SK-N-SH treated with all-trans-retinoic acid at 6 μM for 48 hours (cell line): ENCODE measurements around the gene CEMIP2.

Experiments used
- ARNTL ChIP-seq: fragments of 450-650 bp; formaldehyde crosslinking; IDR thresholded peaks from 2 replicates; pipeline ENCODE4 v1.5.0; 2020; ENCODE audit warnings: low read depth, mild to moderate bottlenecking, moderate library complexity, borderline replicate concordance
- BACH2 ChIP-seq: fragments of 250-450 bp; sonication (Bioruptor Pico); IDR thresholded peaks from 2 replicates; pipeline ENCODE4 v1.9.0; 2021; ENCODE audit warnings: mild to moderate bottlenecking, borderline replicate concordance
- OSR1 ChIP-seq: fragments of 250-450 bp; sonication (Bioruptor Pico); IDR thresholded peaks from 2 replicates; pipeline ENCODE4 v1.8.0; 2022; ENCODE audit warnings: moderate library complexity, mild to moderate bottlenecking, inconsistent platforms
- PATZ1 ChIP-seq: fragments of 250-450 bp; sonication (Bioruptor Pico); IDR thresholded peaks from 2 replicates; pipeline ENCODE4 v1.8.0; 2020; ENCODE audit warnings: mild to moderate bottlenecking, moderate library complexity, borderline replicate concordance
- POU6F1 ChIP-seq: fragments of 250-450 bp; sonication (Bioruptor Pico); IDR thresholded peaks from 2 replicates; pipeline ENCODE4 v1.8.0; 2021; ENCODE audit warnings: low read depth, mild to moderate bottlenecking, moderate library complexity, borderline replicate concordance
- PPARA ChIP-seq: fragments of 250-450 bp; sonication (Bioruptor Pico); IDR thresholded peaks from 2 replicates; pipeline ENCODE4 v1.5.0; 2020; ENCODE audit warnings: mild to moderate bottlenecking, borderline replicate concordance
- RARB ChIP-seq: fragments of 250-450 bp; sonication (Bioruptor Pico); IDR thresholded peaks from 2 replicates; pipeline ENCODE4 v1.8.0; 2021; ENCODE audit warnings: mild to moderate bottlenecking, moderate library complexity
- TCF4 ChIP-seq: fragments of 250-450 bp; sonication (Bioruptor Pico); IDR thresholded peaks from 2 replicates; pipeline ENCODE4 v1.8.0; 2021; ENCODE audit warnings: mild to moderate bottlenecking, moderate library complexity, borderline replicate concordance
- ZFP3 ChIP-seq: fragments of 250-450 bp; sonication (Bioruptor Pico); IDR thresholded peaks from 2 replicates; pipeline ENCODE4 v1.5.0; 2020; ENCODE audit warnings: mild to moderate bottlenecking, moderate library complexity
- ZNF565 ChIP-seq: fragments of 450-650 bp; formaldehyde crosslinking; conservative IDR thresholded peaks from 2 replicates; pipeline ENCODE4 v1.5.0; 2020; ENCODE audit warnings: low read depth, mild to moderate bottlenecking, moderate library complexity
- ZNF8 ChIP-seq: fragments of 450-650 bp; formaldehyde crosslinking; IDR thresholded peaks from 2 replicates; pipeline ENCODE4 v1.5.0; 2020; ENCODE audit warnings: mild to moderate bottlenecking, moderate library complexity

- TF ChIP-seq BACH2 (CRISPR knock-in tag) (no peak), TCF4 (no peak), OSR1 (CRISPR knock-in tag) (no peak), ARNTL (CRISPR knock-in tag) (no peak), PPARA (CRISPR knock-in tag) (no peak), ZNF8 (CRISPR knock-in tag) (no peak), POU6F1 (no peak), ZNF565 (CRISPR knock-in tag) (no peak), ZFP3 (CRISPR knock-in tag) (no peak), RARB (no peak), PATZ1 (CRISPR knock-in tag) (no peak)
Measured at GRCh38 chr9:71683598-71684235, 84.6 kb downstream of the CEMIP2 start.
